Measurements from ENCODE around the gene CASR. TPM values are rescaled to one million over a fixed set of nuclear protein-coding genes. Genes with fewer than 3 reads are reported as not detected.

CASR gene
- total RNA-seq, 2 experiments from 2014 or later: 0.04 TPM; not detected in 1

GRCh38 chr3:122186372-122186771 is 2.9 kb downstream of the CASR start:
- H3K9me3 ChIP-seq (ENCODE audit: low read length): no peaks in the 10 kb centered on the region
- POLR2A ChIA-PET: interaction anchor here (0.6 to 0.7 kb wide), 2 partner anchors 101 to 472 kb away, joined by 3 read pairs; no protein-coding TSS in a partner anchor
- no peaks in the 10 kb centered on the region for H3K4me1 ChIP-seq (ENCODE audit: insufficient read depth, low read length, poor library complexity, severe bottlenecking)
- no peak for DNase-seq (ENCODE audit: low spot score)
- H3K36me3 ChIP-seq (ENCODE audit: insufficient read depth, low read length): no peaks in the 10 kb centered on the region
- H4K20me1 ChIP-seq (ENCODE audit: insufficient read depth, low read length): no peaks in the 10 kb centered on the region
- no peak overlapping the region for H3K27ac ChIP-seq (ENCODE audit: low read depth, low read length, poor library complexity, severe bottlenecking)
- no peak overlapping the region for H3K4me2 ChIP-seq (ENCODE audit: low read length)
- no peak overlapping the region for H3K4me3 ChIP-seq (ENCODE audit: low read depth, low read length, poor library complexity, severe bottlenecking)
- H3K9me2 ChIP-seq (ENCODE audit: insufficient read depth, low read length): no peaks in the 10 kb centered on the region
- intact Hi-C loops (cut with micrococcal nuclease; ENCODE audit: unreplicated experiment): no loop called here
- CTCF ChIA-PET (ENCODE audit: unreplicated experiment): no interaction called here
- H3K79me2 ChIP-seq (ENCODE audit: insufficient read depth, low read depth, low read length): no peaks in the 10 kb centered on the region
- H2AFZ ChIP-seq (ENCODE audit: low read length): no peak overlapping the region
- TF ChIP-seq CTCF (conservative IDR thresholded peaks at IDR 0.05; ENCODE audit: low read length): no peak
- TF ChIP-seq EZH2phosphoT487 (IDR thresholded peaks at IDR 0.05; ENCODE audit: borderline replicate concordance, low read depth, low read length): no peak
- no TSS peak for BruUV-seq (replicated peaks)

GRCh38 chr3:122188737-122189136 is 5.3 kb downstream of the CASR start:
- POLR2A ChIA-PET: no interaction called here

More at GRCh38 chr3:122188737-122189136, 5.3 kb downstream of the CASR start:
- no TSS peak for BruUV-seq (replicated peaks)
- Histone ChIP-seq H3K9me3 (ENCODE audit: low read length) (no peaks in the 10 kb centered on the region), H3K4me1 (ENCODE audit: insufficient read depth, low read length, poor library complexity, severe bottlenecking) (no peaks in the 10 kb centered on the region), H3K36me3 (ENCODE audit: insufficient read depth, low read length) (no peaks in the 10 kb centered on the region), H3K27ac (ENCODE audit: low read depth, low read length, poor library complexity, severe bottlenecking) (no peak overlapping the region), H3K9me2 (ENCODE audit: insufficient read depth, low read length) (no peaks in the 10 kb centered on the region), H2AFZ (ENCODE audit: low read length) (no peak overlapping the region), H4K20me1 (ENCODE audit: insufficient read depth, low read length) (no peaks in the 10 kb centered on the region), H3K4me3 (ENCODE audit: low read depth, low read length, poor library complexity, severe bottlenecking) (no peak overlapping the region), H3K79me2 (ENCODE audit: insufficient read depth, low read depth, low read length) (no peaks in the 10 kb centered on the region), H3K4me2 (ENCODE audit: low read length) (no peak overlapping the region)
- DNase-seq (ENCODE audit: low spot score): no peak
- intact Hi-C loops (cut with micrococcal nuclease; ENCODE audit: unreplicated experiment): no loop called here
- CTCF ChIA-PET (ENCODE audit: unreplicated experiment): no interaction called here
- TF ChIP-seq CTCF (conservative IDR thresholded peaks at IDR 0.05; ENCODE audit: low read length) (no peak), EZH2phosphoT487 (IDR thresholded peaks at IDR 0.05; ENCODE audit: borderline replicate concordance, low read depth, low read length) (no peak)
